Hepatocyte (in vitro differentiated cells): ENCODE measurements around the gene MYO5C. TPM values are rescaled to one million over a fixed set of nuclear protein-coding genes. Genes with fewer than 3 reads are reported as not detected.
A peak's percentile ranks its signal among the peaks of the same experiment; 100 is the strongest.

Source experiments
- DNase-seq: peaks from one replicate; pipeline ENCODE4 v3.0.0-alpha.2; 2016; ENCODE audit warnings: low spot score
- H2AFZ ChIP-seq: fragments of 200-600 bp; sonication (generic); 2 replicates; pipeline ENCODE4 v1.6.0; 2016; ENCODE audit warnings: antibody characterized with exemption, mild to moderate bottlenecking
- H3K27ac ChIP-seq: fragments of 200-600 bp; sonication (generic); 2 replicates; pipeline ENCODE4 v1.5.1; 2016; ENCODE audit warnings: mild to moderate bottlenecking
- H3K27me3 ChIP-seq: fragments of 200-600 bp; sonication (generic); 2 replicates; pipeline ENCODE4 v1.6.1; 2016
- H3K36me3 ChIP-seq: fragments of 200-600 bp; sonication (generic); replicated peaks from 2 replicates; pipeline ENCODE4 v1.5.1; 2016; ENCODE audit warnings: low read depth; ENCODE audit not compliant: insufficient read depth
- H3K4me1 ChIP-seq: fragments of 200-600 bp; sonication (generic); 2 replicates; pipeline ENCODE4 v1.5.1; 2016; ENCODE audit warnings: mild to moderate bottlenecking, moderate library complexity; ENCODE audit not compliant: insufficient read depth
- H3K4me2 ChIP-seq: fragments of 200-600 bp; sonication (generic); 2 replicates; pipeline ENCODE4 v1.6.0; 2016
- H3K4me3 ChIP-seq: fragments of 200-600 bp; sonication (generic); 2 replicates; pipeline ENCODE4 v1.5.1; 2016; ENCODE audit warnings: mild to moderate bottlenecking
- H3K79me2 ChIP-seq: fragments of 200-600 bp; sonication (generic); 2 replicates; pipeline ENCODE4 v1.6.0; 2017; ENCODE audit warnings: mild to moderate bottlenecking
- H3K9me2 ChIP-seq: fragments of 200-600 bp; sonication (generic); replicated peaks from 2 replicates; pipeline ENCODE4 v1.6.0; 2017; ENCODE audit warnings: mild to moderate bottlenecking; ENCODE audit not compliant: insufficient read depth
- H3K9me3 ChIP-seq: fragments of 200-600 bp; sonication (generic); 2 replicates; pipeline ENCODE4 v1.5.1; 2016; ENCODE audit warnings: low read depth, mild to moderate bottlenecking
- H4K20me1 ChIP-seq: fragments of 200-600 bp; sonication (generic); 2 replicates; pipeline ENCODE4 v1.6.0; 2016; ENCODE audit warnings: mild to moderate bottlenecking; ENCODE audit not compliant: insufficient read depth, poor library complexity, severe bottlenecking
- CTCF ChIP-seq: fragments of 200-600 bp; sonication (generic); IDR thresholded peaks from 2 replicates; pipeline ENCODE4 v1.5.1; 2016; ENCODE audit warnings: antibody characterized with exemption, mild to moderate bottlenecking; ENCODE audit not compliant: poor library complexity
- EZH2 ChIP-seq: fragments of 200-600 bp; sonication (generic); IDR thresholded peaks from 2 replicates; pipeline ENCODE4 v1.6.1; 2016; ENCODE audit warnings: antibody characterized with exemption, mild to moderate bottlenecking, borderline replicate concordance
- EZH2phosphoT487 ChIP-seq: fragments of 200-600 bp; sonication (generic); IDR thresholded peaks from one replicate; pipeline ENCODE4 v1.6.1; 2018; ENCODE audit warnings: antibody characterized with exemption, mild to moderate bottlenecking, low read depth, moderate library complexity; ENCODE audit not compliant: unreplicated experiment, severe bottlenecking
- WGBS: methylation state at CpG from one replicate; pipeline ENCODE4 v1.1.6; 2016; ENCODE audit warnings: low lambda C conversion rate; ENCODE audit errors: missing lambda C conversion rate; 5-methylcytosine and 5-hydroxymethylcytosine counted together
- polyA plus RNA-seq: library from polyadenylated mRNA; unstranded; fragments of >200 nt; fragmentation: Nextera tagmentation; extraction: Ambion mirVana; gene quantifications from 2 replicates; pipeline ENCODE4 v1.2.1, GENCODE V29; 2016
- total RNA-seq: library from RNA; depleted of rRNA; stranded (reverse); fragments of >200 nt; gene quantifications from 2 replicates; pipeline ENCODE4 v1.2.3, GENCODE V29; 2014

Gene MYO5C
- total and polyA plus RNA-seq, 2 experiments from 2014 or later: 10.2 to 18.2 TPM

GRCh38 chr15:52294881-52295420, 653 bp downstream of the MYO5C start:
- peak overlapping the region; percentile 56 for H3K4me3 ChIP-seq
- H3K27me3 ChIP-seq: no peaks in the 10 kb centered on the region
- H3K36me3 ChIP-seq: no peaks in the 10 kb centered on the region
- no peaks in the 10 kb centered on the region for H3K9me2 ChIP-seq
- H3K79me2 ChIP-seq: peaks cover 6% of the 10 kb centered on the region
- TF ChIP-seq CTCF (no peak), EZH2phosphoT487 (no peak)
- 11% methylated on average over 22 of the region's 32 CpGs for WGBS
- H3K4me2 ChIP-seq: peak overlapping the region; percentile 95
- peak; percentile 22 for DNase-seq
- H3K9me3 ChIP-seq: no peaks in the 10 kb centered on the region
- H2AFZ ChIP-seq: peak overlapping the region; percentile 83
- peaks cover 6% of the 10 kb centered on the region for H3K4me1 ChIP-seq
- no peaks in the 10 kb centered on the region for H4K20me1 ChIP-seq
- peak overlapping the region; percentile 68 for H3K27ac ChIP-seq

- no peak overlapping the region for H3K4me2 ChIP-seq
- no peaks in the 10 kb centered on the region for H3K36me3 ChIP-seq
- WGBS: 79% methylated on average over 7 of the region's 7 CpGs
- no peak overlapping the region for H3K4me3 ChIP-seq
- TF ChIP-seq EZH2phosphoT487: no peak
- TF ChIP-seq CTCF: no peak
- no peak for TF ChIP-seq EZH2
- no peak overlapping the region for H2AFZ ChIP-seq
- no peaks in the 10 kb centered on the region for H3K9me3 ChIP-seq
- no peaks in the 10 kb centered on the region for H3K9me2 ChIP-seq
- DNase-seq: no peak
- peaks cover 21% of the 10 kb centered on the region for H3K4me1 ChIP-seq
- H3K27me3 ChIP-seq: no peaks in the 10 kb centered on the region
- H3K79me2 ChIP-seq: peaks cover 6% of the 10 kb centered on the region
- no peaks in the 10 kb centered on the region for H4K20me1 ChIP-seq
- no peak overlapping the region for H3K27ac ChIP-seq
Measured at GRCh38 chr15:52292780-52293392, 2.7 kb downstream of the MYO5C start.

- H3K27ac ChIP-seq: no peak overlapping the region
- H3K79me2 ChIP-seq: peaks cover 6% of the 10 kb centered on the region
- 92% methylated on average over 4 of the region's 4 CpGs for WGBS
- no peaks in the 10 kb centered on the region for H3K27me3 ChIP-seq
- no peak overlapping the region for H3K4me3 ChIP-seq
- no peak overlapping the region for H3K4me2 ChIP-seq
- H4K20me1 ChIP-seq: no peaks in the 10 kb centered on the region
- H3K9me3 ChIP-seq: no peaks in the 10 kb centered on the region
- DNase-seq: no peak
- TF ChIP-seq EZH2 (no peak), EZH2phosphoT487 (no peak), CTCF (no peak)
- no peak overlapping the region for H2AFZ ChIP-seq
- peaks cover 28% of the 10 kb centered on the region for H3K4me1 ChIP-seq
- H3K36me3 ChIP-seq: no peaks in the 10 kb centered on the region
- no peaks in the 10 kb centered on the region for H3K9me2 ChIP-seq
Measured at GRCh38 chr15:52291204-52291603, 4.4 kb downstream of the MYO5C start.
